GM19328 (cell line): ENCODE results near the gene DLST.

ENCODE experiments used
- ATAC-seq: cut with Tn5 transposase; IDR thresholded peaks from one replicate; pipeline ENCODE4 v1.9.1; 2021; ENCODE audit warnings: mild to moderate bottlenecking, moderate library complexity; ENCODE audit not compliant: unreplicated experiment

Gene DLST

GRCh38 chr14:74860899-74861733, 20.6 kb upstream of the DLST start:
- no peak for ATAC-seq

DNA sequence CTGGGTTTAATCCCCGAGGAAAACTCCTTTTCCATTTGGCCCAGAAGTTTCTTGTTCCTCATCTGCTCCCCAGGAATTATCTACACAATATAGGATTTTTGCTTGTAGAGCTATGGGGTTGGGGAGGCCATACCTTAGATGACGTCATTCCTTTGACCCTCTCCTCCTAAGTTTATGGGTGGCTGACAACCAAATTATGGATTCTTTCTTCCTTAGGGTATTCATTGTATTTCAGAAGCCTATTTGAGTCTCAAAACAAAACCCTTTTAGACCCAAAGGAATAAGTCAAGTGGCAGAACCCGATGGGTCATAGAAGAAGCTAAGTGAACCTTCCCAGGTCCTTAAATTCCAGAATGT, 20.0 kb upstream of the DLST start:
- no peak for ATAC-seq

GRCh38 chr14:74863274-74863673, 18.4 kb upstream of the DLST start:
- ATAC-seq = no peak

DNA sequence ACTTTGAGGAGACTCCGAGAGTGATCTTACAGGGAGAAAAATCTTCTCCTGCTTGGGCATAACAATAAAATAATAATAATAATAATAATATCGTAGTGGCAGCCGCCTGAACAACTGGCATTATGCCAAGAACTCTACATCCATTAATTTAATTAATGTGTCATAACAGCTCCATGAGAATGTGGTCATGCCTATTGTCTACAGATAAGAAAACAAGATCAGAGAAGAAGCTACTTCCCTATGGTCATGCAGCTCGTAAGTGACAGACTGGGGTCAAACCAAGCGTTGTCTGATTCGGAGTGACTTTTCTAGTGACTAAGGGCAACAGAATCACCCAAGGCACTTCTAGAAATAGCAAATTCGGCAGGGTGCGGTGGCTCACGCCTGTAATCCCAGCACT, 17.5 kb upstream of the DLST start:
- ATAC-seq = no peak

- no peak for ATAC-seq
These were observed 16.6 kb upstream of the DLST start for GRCh38 chr14:74865156-74865555.

DNA sequence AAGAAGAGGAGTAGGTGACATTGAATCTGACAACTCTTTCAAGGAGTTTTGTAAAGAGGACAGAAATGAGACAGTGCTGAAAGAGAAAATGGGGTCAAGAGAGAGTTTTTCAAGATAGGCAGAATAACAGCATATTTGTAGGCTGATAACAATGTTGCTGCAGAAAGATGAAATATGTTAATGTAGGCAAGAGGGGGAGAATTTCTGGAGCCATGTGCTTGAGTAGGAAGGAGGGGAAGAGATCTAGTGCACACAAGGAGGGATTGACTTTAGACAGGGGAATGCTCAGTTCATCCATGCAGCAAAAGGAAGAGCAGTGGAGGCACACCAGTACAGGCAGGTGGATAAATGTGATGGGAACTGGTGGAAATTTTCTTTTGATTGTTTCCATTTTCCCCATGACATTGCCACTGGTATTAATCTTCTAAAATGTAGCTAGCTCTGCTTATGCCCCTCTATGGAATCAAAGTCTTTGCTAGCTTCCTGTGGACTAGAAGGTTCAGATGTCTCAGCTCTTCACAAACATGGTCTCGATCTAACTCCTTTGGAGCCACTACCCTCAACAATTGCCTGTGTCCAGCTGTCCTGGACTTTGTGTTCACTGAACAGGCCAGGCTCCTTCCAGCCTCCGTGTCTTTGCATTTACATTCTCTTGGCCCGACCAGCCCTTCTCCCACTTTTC, 14.9 kb upstream of the DLST start:
- no peak for ATAC-seq

DNA sequence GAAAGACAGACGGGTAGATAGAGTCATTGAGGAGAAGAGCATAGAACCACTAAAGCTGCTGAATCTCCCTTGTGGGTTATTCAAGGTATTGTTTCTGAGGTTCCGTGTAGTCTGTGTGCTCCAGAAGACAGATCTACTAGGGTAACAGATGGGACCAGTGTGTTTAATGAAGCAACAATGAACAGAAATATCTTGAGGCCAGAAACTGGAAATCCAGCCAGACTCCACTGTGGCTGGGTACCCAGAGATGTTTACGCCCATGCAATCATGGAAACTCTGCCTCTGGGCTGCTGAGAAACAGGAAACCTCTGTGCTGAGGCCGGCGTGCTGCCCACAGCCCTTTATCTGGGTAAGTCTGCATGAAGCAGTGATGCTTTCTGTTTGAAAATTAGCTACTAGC, 14.0 kb upstream of the DLST start:
- no peak for ATAC-seq

- no peak for ATAC-seq
These were observed 13.0 kb upstream of the DLST start for GRCh38 chr14:74868739-74869138.

DNA sequence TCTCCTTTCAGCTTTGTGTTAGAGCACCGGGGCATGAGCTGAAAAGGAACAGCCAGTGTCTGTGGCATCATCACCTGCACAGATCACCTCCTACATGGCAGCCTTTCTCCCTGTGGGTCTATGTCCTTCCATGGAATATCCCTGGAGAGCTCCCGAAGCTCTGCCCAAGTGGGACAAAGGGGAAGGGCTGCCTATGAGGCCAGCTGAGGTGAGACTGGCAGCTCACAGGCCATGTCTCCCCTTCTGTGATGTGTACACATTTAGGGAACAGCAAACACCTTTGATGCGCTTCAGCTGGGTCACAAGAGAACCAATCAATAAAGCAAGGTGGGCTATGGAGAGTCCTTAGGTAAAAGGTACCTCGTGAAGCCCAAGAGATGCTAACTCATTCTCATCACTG, 9.9 kb upstream of the DLST start:
- ATAC-seq = no peak

GRCh38 chr14:74875204-74875603, 6.5 kb upstream of the DLST start:
- ATAC-seq = no peak

- ATAC-seq = no peak
These were observed 5.5 kb upstream of the DLST start, which contains the start of gene PROX2 for GRCh38 chr14:74875941-74876913. PROX2 (minus strand) TSS chr14:74876145; CDS start chr14:74863834, 12,311 bp downstream.

DNA sequence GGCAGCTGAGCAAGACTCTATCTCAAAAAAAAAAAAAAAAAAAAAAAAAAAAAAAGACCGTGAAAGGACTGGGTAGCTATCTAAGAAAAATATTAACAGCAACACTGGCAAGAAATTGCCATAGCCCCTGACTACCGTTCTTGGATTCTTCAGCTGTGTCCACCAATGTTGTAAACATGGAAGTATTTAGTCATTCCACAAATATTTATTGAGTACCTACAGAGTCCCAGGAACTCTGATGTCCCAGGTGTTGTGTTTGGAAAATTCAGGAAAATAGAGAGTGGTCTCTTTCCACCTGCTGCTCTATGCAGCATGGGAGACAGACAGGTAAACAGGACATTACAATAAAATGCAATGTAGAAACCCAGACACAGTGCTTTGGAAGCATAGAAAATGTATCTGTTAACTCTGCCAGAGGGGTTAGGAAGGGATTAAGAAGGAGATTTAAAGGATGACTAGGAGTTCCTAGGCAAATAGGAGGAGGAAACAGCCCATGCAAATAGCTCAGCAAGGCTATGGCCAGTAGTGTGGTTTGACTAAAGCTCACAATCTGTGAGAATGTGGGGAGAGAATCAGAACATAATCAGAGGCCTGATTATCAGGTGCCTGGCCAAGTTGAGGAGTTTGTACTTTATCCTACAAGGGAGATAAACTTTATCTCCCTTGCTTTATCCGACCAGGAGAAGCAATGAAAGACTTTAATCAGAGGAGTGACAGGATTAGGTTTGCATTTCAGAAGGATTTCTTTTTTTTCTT, 2.1 kb upstream of the DLST start:
- ATAC-seq = no peak

DNA sequence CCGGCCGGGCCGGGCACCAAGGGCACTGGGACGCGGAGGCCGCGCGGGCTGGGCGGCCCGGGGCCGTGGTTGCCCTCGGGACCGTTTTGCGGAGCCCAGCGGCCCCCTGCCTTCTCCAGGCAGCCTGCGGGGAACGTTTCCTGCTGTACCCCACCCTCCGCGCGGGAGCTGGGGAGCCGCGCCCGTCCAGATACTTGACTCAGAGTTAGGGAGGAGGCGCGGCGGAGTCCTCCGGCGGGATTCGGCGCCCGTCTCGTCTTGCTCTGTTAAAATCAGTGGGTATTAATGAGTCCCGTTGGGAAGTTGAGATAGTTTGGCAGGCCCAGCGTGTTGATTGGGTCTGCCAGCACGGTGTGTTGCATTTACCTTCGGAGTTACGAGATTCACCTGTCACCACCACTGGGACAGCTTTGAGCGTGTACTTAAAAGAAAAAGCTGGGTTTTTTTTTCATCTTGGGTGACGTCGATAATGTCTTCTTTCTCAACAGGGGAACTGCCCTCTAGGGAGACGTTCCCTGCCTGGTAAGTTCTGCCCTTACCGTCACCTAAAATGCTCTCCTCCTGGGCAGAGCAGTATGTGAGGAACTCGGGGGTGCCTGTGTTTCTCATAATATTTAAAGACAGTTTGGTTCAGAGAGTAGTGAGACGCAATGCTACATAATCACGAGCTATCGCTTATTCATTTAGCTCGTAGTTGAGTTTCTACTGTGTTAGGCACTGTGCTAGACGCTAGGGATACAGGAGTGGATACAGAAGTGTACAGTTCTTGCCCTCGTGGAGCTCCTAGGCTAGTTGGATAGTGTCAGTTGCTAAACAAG, 596 bp downstream of the DLST start:
- ATAC-seq = peak; percentile 38

- ATAC-seq = no peak
These were observed 4.3 kb downstream of the DLST start for GRCh38 chr14:74886001-74886400.

GRCh38 chr14:74888164-74889158, 6.7 kb downstream of the DLST start:
- ATAC-seq = no peak

DNA sequence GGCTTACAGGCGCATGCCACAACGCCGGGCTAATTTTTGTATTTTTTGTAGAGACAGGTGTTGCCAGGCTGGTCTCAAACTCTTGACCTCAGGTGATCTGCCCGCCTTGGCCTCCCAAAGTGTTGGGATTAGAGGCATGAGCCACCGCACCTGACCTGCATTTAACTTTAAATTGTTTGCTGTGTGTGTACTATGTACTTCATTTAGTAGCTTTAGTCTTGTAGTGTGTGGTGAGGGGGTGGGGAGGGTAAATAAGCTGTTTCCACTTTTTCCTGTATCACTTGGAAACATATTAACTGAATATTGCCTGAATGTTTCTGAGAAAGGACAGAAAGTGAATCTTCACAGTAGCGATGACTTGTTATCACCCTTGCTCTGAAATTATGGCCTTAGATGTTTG, 8.5 kb downstream of the DLST start:
- no peak for ATAC-seq

DNA sequence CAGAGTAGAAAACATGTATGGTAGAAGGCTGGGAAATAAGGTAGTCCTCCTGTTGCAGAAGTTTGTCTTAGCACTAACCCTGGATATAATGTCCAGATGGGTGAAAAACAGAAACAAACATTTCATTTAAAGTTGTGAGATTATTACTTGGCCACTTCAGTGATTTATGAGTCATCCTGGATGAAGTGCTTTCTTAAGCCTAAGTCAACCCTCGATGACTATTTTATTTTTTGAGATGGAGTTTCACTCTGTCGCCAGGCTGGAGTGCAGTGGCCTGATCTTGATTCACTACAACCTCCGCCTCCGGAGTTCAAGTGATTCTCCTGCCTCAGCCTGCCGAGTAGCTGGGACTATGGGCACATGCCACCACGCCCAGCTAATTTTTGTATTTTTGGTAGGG, 10.2 kb downstream of the DLST start:
- ATAC-seq = no peak

- ATAC-seq = no peak
These were observed 11.0 kb downstream of the DLST start for GRCh38 chr14:74892745-74893144.
